ENCODE data around the gene C19orf47.

The C19orf47 gene

DNA sequence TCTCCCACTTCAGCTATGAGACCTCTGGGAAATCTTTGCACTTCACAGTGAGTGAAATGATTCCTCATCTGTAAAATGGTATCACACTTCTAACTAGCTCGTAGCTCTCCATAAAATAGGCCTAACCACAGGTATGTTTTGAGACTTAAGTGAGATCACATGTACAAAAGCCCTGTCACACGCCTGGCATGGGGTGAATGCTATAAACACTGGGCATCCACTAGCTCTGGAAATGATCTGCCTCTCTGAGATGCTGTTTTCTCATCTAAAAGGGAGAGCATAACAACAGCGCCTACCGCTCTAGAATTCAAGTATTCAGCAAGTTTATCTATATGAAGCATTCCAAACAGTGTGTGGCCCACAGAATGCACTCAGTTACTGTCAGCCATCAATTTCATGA is 65.3 kb downstream of the C19orf47 start:
- no peak for DNase-seq (ENCODE audit: low spot score)

DNA sequence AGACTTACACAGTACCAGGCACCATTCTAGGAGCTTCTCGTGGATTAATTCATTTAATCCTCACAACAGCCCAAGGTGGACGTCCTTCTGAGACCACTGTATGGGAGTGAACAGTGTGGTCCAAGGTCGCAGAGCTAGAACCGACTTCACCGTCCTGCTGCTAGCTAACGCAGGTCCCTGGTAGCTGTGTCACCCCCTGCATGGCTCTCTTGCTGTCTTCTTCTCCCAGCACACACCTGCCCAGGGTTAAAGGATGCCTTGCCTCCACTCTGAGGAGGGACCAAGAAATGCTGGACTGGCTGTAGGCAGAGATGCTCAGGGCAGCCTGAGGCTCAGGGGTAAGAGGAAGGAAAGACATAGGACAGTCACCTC is 66.0 kb downstream of the C19orf47 start:
- DNase-seq (ENCODE audit: low spot score), result no peak

DNA sequence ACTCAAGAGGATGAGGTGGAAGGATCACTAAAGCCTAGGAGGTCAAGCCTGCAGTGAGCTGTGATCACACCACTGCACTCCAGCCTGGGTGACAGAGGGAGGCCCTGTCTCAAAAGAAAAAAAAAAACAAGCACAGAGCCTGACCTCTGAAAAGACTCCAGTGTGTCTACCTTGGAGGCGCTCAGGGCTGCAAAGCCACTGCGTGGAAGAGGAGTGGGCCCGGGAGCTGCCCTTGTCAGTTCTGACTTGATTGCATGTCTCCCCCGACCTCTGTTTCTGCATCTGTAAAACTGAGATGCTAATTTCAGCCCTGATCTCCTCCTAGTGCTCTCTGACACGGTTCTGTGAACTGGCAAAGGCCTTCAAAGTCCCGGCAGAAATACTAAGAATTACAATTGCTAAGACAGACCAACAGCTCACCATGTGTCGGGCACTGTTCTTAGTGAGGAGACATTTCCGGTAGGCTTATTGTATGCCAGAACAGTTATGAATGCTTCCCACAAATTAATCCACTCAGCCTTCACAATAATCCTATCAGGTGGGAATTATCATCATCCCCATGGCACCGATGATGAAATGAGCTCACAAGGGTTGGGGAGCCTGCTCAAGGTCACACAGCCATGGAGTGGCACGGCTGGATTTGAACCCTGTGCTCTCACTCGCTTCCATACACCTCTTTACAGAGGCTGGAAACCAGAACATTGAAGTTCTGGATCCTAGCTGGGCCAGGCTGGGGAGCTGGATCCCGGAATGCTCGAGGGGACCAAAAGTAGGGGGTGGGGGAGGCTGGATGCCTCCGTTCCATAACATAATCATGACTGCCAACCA is 66.6 kb downstream of the C19orf47 start:
- no peak for DNase-seq (ENCODE audit: low spot score)

DNA sequence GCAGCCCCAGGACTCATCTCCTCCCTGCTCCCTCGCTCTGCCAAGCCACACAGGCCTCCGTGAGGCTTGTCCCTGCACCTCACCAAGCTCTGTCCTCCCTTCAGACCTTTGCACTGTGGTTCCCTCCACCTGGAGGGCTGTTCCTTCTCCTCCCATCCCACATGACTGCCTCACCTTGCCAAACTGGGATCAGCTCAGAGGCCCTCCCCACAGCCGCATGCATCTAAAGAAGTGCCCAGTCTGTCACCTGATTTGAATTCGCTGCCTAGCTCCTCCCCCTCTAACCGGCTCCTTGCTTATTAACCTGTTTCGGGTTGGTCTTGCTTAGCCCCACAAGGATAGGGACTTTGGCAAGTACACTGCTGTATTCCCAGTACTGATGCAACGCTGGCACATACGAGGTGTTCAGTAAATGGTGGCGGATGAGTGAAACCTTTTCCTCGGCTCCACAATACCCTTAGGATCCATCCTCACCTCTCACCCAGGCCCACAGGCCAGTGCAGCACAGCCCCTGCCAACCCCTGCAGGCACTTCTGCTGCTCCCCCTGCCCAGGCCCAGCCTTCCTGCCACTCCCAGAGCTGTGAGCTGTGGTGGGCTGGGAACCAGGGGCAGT is 67.5 kb downstream of the C19orf47 start:
- no peak for DNase-seq (ENCODE audit: low spot score)

DNA sequence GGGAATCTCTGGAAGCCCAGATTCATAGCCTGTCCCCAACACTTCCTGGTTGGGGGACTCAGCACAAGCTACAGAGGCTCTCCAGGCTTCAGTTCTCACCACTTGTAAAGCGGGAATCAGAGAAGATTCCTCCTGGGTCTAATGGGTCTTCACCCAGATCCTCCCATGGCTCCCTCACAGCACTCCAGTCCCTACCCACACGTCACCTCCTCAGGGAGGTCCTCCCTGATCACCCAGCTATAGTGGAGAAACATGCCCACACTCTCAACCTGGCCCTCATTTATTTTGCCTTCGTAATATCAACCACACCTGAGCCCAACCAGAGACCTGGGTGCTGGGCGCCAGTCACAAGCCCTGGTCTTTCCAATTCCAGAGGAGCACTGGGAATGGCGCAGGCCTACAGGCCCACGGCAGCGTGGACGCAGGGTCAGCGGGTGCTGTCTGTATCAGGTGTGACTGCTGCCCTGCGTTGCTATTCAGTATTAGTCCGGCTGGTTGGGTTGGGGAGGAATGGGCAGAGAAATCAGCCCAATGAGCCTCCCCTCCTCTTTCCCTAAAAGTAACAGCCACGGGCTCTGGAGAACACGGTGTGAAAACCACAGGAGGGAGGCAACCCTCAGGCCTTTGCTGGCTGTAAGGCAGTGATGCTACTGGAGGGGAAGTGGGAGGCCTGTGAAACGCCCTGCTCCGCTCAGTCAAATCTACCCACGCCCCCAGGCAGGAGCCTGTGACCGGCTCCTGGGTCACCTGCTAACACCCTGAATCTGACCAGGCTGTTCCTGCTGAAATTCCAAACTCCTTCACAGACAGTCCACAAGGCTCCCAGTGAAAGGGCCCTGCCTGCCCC is 68.2 kb downstream of the C19orf47 start:
- no peak for DNase-seq (ENCODE audit: low spot score)

DNA sequence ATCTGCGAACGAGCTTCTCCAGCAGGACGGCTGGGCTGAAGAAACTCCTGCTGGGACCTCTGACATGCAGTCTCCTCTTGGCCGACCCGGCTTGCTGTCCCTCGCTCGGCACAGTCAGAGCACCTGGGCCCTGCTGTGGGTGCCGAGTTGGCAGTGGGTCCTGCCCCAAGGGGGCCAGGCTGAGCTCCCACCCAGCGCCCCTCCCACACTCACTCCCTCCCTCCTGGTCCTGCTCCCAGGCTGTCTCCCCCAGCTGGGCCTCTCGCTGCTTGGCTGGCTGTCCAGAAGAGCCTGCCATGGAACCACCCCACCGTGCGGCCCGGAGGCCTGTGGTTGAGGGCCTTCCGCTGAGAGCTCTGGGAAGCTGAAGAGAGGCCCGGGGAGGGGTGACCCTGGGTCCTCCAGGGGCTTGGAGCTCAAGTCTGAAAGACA is 69.1 kb downstream of the C19orf47 start:
- peak; percentile 44 for DNase-seq (ENCODE audit: low spot score)

DNA sequence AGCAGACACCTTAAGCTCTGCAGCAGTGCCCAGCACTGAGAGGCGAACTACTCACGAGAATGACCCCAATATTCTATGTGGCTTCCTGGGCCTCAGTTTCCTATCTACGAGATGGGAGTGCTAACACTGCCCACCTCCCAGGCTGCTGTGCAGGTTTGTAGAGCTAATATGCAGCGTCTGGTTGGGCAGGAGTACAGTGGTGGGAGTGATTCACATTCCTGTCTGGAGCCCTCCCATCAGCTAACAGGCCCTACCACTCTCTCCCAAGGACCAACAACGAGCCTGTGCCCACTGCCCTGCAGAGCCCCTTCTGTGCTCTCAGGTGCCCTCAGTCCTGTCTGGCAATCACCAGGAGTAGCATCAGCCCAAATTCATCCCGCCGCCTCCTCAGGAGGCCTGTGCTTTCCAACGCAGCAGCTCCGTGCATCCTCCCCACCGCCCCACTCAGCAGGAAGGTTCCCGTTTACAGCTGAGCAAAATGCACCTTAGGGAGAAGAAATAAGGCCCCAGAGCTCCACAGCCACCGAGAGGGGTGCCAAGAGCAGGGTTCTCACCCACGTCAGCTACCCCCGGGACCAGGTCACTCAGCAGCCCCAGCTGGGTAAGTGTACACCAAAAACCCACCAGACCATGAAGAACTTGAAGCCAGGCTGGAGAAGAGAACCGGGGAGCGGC is 69.7 kb downstream of the C19orf47 start:
- no peak for DNase-seq (ENCODE audit: low spot score)

DNA sequence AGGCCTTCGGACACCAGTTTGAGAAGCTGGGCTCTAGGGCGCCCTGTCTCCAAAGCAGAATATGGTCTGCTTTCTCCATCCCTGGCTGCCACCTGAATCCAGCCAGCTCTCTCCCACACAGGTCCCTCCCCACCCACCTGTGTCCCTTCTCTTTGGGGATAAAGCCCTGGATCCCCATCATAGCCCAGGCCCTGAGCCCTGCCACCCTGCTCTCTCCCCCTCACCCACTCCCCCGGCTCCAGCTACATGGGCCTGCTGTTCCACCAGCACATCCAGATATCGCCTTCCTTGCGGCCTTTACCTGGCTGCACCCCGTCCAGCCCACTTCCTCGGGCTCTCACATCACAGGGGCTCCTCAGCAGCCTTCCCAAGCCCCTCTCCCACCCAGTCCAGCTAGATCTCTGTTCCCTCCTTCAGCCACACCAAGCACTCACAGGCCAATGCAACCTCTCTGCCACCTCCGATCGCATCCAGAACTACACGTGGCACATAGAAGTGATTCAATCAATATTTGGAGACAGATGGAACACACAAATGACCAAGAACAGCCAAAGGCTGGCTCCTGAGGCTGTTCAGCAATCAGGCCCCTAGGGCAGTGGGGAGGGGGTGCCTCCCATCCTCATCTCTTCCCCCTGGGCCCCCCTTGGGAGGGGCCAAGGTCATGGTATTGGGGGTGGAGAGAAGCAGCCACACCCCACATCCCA is 70.7 kb downstream of the C19orf47 start:
- no peak for DNase-seq (ENCODE audit: low spot score)

DNA sequence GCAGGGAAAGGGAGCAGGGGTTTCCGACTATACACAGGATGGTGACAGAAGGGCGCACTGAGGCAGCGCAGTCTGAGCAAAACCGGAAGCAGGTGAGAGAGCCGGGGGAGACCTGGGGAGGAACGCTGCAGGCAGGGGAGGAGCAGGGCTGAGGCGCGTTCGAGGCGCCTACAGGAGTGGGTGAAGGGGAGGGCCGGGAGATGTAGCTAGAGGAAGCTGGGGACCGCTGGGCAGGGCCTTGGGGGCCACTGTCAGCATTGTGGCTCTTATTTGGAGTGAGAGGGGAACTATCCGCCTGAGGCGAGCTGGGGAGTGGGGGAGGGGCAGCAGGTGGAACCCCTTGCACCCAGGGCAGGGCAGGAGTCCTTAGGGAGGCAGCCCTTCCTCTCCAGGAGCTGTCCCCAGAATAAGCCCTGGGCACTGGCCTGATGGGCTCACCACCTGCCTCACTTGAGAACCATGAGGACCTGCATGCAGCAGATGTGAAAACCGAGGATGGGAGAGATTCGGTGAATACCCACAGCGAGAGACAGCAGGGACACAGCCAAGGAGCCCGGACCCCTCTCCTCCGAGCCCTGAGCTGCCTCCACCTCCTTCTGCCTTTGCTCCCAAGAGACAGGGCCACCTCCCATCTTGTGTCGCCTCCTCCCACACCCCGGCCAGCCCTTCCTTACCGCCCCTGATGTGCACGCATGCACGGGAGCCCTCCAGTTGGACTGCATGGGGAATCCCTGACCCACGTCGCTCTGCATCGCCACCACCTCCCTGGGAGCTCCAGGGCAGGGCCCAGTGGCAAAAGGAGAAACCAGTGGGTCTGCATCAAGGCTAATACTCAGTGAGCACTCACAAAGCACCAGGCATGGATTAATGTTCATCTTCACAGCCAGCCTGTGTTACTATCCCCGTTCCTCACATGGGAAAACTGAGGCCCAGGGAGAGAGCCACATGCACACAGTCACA is 73.3 kb downstream of the C19orf47 start:
- no peak for DNase-seq (ENCODE audit: low spot score)

DNA sequence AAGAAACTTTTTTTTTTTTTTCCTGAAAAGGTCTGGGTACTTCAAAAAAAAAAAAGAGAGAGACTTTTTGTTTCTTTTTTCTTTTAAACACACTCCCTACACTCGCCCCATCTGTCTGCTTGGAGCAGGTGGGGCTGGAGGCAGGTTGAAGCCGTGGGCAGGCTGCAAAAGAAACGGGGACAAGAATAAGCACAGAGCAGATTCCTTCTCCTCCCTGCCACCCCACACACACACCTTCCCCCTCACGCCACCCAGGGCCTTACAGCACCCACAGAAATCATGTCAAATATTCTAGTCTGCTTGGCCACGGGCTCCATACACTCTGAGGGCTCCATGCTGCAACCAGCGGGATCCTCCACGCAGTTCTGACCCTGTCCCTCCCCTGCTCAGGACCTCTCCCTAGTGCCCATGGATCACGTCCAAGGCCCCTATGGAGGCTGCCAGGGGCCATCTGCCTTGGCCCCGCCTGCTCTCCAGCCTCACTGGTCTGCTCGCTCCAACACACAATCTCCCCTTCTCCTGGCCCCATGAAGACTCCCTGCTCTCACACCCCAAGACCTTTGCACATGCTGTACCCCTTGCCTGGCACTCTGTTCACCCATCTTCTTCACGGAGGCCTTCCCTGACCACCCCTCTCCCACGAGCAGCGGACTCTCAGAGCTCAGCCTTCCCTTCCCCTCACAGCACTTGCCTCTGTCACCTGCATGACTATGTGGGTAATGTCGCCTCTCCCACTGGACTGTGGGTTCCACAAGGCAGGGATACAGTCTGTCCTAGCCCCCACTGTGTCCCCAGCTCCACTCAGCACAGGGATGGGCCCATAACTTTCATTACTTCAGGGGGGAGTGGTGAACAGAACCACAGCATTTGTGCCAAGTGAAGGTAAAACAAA is 74.5 kb downstream of the C19orf47 start:
- no peak for DNase-seq (ENCODE audit: low spot score)

DNA sequence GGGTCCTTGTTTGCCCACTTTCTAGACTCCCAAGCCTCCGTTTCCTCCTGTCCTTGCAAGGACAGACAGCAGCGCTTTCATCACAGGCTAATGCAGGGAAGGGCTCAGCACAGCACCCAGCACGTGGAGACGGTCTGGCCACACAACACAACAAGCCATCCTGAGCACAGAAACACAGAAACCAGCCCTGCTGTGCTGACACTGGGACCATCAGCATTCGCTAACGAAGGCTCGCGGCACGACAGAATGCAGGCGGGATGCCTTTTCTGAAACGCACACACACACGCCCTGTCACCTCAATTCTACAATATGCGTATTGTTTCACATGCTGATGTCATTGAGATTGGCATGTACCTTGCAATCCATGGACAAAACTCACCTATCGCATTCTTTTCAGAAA is 75.9 kb downstream of the C19orf47 start:
- no peak for DNase-seq (ENCODE audit: low spot score)

DNA sequence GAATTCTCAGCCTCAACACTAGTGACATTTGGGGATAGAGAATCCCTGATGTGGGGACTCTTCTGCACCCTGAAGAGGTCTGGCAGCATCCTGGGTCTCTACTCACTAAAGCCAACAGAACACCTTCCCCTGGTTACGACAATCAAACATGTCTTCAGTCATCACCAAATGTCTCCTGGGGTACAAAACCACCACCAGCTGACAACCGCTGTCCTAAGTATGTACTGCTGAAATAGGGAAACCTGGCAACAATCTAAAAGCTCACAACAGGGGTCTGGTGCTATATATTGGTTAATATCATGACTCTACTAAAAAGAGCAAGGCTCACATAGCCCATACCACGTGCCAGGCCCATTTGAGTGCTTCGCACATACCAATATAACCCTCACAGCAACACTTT is 76.5 kb downstream of the C19orf47 start:
- no peak for DNase-seq (ENCODE audit: low spot score)

DNA sequence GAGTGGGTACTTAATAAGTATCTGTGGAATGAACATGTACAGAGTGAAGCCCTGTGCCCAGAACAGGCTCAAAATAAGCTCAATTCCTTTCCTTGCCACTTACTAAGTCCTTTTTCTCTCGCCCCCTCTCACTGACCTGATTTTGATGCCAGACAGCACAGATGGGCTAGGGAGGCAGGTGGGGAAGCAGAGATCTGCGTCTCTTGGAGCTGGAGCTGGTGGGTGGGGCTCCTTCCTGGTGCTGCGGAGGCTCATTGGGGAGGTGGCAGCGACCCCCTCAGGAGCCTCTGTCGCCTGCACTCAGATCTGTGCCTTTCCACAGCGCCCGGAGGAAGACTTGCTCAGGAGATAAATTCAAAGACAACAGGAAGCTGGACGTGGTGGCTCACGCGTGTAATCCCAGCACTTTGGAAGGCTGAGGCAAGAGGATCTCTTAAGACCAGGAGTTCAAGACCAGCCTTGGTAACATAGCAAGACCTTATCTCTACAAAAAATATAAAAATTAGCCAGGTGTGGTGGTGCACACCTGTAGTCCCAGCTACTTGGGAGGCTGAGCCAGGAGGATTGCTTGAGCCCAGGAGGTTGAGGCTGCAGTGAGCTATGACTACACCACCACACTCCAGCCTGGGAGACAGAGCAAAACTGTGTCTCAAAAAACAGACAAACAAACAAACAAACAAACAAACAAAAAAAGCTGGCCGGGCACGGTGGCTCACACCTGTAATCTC is 77.7 kb downstream of the C19orf47 start:
- DNase-seq (ENCODE audit: low spot score), result no peak
